Parathyroid adenoma (tissue), 2 donors: ENCODE measurements around the gene BASP1.

Experiments
- H2AFZ ChIP-seq: fragments of 300-600 bp; sonication (generic); one replicate; pipeline ENCODE4 v1.7.0; 2017; ENCODE audit warnings: antibody characterized with exemption, mild to moderate bottlenecking
- H3K27ac ChIP-seq: fragments of 300-600 bp; sonication (generic); one replicate; pipeline ENCODE4 v1.7.0; 2017
- H3K27me3 ChIP-seq: fragments of 300-600 bp; sonication (generic); one replicate; pipeline ENCODE4 v1.7.0; 2017; ENCODE audit warnings: low read length; ENCODE audit not compliant: control insufficient read depth, insufficient read depth
- H3K36me3 ChIP-seq: fragments of 300-600 bp; sonication (generic); one replicate; pipeline ENCODE4 v1.7.0; 2017; ENCODE audit warnings: low read length; ENCODE audit not compliant: control insufficient read depth, insufficient read depth
- H3K4me1 ChIP-seq: fragments of 300-600 bp; sonication (generic); one replicate; pipeline ENCODE4 v1.7.0; 2017; ENCODE audit warnings: control low read depth
- H3K4me2 ChIP-seq: fragments of 300-600 bp; sonication (generic); one replicate; pipeline ENCODE4 v1.7.0; 2017; ENCODE audit warnings: low read length
- H3K4me3 ChIP-seq: fragments of 300-600 bp; sonication (generic); one replicate; pipeline ENCODE4 v1.7.0; 2017; ENCODE audit warnings: low read depth, low read length
- H3K79me2 ChIP-seq: fragments of 300-600 bp; sonication (generic); one replicate; pipeline ENCODE4 v1.7.0; 2017; ENCODE audit warnings: control low read depth
- H3K9ac ChIP-seq: fragments of 300-600 bp; sonication (generic); one replicate; pipeline ENCODE4 v1.7.0; 2017; ENCODE audit warnings: mild to moderate bottlenecking
- H3K9me3 ChIP-seq: fragments of 300-600 bp; sonication (generic); one replicate; pipeline ENCODE4 v1.7.0; 2017; ENCODE audit warnings: low read length; ENCODE audit not compliant: control insufficient read depth
- TF ChIP-seq, protein P1 (sequence below): fragments of 300-600 bp; sonication (generic); IDR thresholded peaks from one replicate; pipeline ENCODE4 v1.7.0; 2017; ENCODE audit warnings: antibody characterized with exemption, mild to moderate bottlenecking
- donor health status: primary hyperparathyroidism.

Gene BASP1

GRCh38 chr5:17219006-17219422 lies 1.6 kb downstream of the BASP1 start:
- Histone ChIP-seq H3K4me1 (no peaks in the 10 kb centered on the region), H3K9me3 (no peaks in the 10 kb centered on the region), H3K9ac (no peak overlapping the region), H3K36me3 (no peaks in the 10 kb centered on the region), H3K79me2 (peaks cover 5% of the 10 kb centered on the region), H3K4me3 (peak overlapping the region; percentile 64), H3K27me3 (no peaks in the 10 kb centered on the region), H3K27ac (no peak overlapping the region), H3K4me2 (peak overlapping the region; percentile 72), H2AFZ (peak overlapping the region; percentile 82)
- TF ChIP-seq, protein P1, sequence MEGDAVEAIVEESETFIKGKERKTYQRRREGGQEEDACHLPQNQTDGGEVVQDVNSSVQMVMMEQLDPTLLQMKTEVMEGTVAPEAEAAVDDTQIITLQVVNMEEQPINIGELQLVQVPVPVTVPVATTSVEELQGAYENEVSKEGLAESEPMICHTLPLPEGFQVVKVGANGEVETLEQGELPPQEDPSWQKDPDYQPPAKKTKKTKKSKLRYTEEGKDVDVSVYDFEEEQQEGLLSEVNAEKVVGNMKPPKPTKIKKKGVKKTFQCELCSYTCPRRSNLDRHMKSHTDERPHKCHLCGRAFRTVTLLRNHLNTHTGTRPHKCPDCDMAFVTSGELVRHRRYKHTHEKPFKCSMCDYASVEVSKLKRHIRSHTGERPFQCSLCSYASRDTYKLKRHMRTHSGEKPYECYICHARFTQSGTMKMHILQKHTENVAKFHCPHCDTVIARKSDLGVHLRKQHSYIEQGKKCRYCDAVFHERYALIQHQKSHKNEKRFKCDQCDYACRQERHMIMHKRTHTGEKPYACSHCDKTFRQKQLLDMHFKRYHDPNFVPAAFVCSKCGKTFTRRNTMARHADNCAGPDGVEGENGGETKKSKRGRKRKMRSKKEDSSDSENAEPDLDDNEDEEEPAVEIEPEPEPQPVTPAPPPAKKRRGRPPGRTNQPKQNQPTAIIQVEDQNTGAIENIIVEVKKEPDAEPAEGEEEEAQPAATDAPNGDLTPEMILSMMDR = no peak

GRCh38 chr5:17219469-17219868 lies 2.0 kb downstream of the BASP1 start:
- TF ChIP-seq, protein P1 = no peak
- no peaks in the 10 kb centered on the region for H3K9me3 ChIP-seq
- no peak overlapping the region for H3K4me2 ChIP-seq
- no peaks in the 10 kb centered on the region for H3K4me1 ChIP-seq
- no peaks in the 10 kb centered on the region for H3K36me3 ChIP-seq
- no peak overlapping the region for H2AFZ ChIP-seq
- H3K27ac ChIP-seq = no peak overlapping the region
- H3K4me3 ChIP-seq = no peak overlapping the region
- H3K79me2 ChIP-seq = peaks cover 5% of the 10 kb centered on the region
- H3K27me3 ChIP-seq = no peaks in the 10 kb centered on the region
- H3K9ac ChIP-seq = no peak overlapping the region

DNA sequence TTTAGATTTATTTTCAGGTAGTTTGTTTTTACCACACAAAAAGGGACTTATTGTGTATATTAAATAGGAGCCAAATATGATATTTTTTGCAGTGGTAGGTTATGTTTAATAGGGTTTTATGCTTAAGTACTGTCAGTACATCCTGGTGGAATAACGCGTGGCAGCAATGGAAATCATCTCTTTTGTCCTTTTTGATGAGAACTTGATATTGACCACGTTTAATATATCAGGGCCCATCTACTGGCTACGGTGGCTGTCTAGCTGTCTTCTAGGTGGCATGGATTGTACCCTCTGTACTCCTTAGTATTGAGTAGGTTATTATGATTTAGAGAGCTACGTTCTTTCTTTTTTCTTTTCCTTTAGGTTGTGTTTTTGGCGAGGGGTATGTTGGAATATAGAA lies 2.6 kb downstream of the BASP1 start:
- no peaks in the 10 kb centered on the region for H3K36me3 ChIP-seq
- no peak overlapping the region for H3K27ac ChIP-seq
- TF ChIP-seq, protein P1 = no peak
- no peak overlapping the region for H3K4me2 ChIP-seq
- no peaks in the 10 kb centered on the region for H3K4me1 ChIP-seq
- no peaks in the 10 kb centered on the region for H3K9me3 ChIP-seq
- peaks cover 5% of the 10 kb centered on the region for H3K79me2 ChIP-seq
- no peak overlapping the region for H3K4me3 ChIP-seq
- no peak overlapping the region for H2AFZ ChIP-seq
- H3K27me3 ChIP-seq = no peaks in the 10 kb centered on the region
- H3K9ac ChIP-seq = no peak overlapping the region

DNA sequence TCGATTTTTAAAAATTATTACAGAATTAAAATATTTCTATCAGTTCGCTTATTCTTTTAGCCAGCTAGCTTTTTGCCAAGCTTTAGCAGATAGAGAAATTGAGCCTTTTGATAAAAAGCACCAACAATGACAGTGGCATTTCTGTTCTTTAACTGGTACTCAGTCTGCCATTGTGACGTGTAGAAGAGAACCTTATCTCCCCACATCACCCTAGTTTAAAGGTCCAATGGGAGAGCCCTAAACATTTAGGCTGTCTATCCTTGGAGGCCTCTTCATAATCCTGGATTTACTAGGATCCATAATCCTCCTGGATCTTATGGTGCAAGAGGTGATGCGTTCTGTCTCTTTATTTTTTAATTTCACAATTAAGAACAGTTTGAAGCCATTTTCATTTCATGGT lies 3.0 kb downstream of the BASP1 start:
- H3K4me2 ChIP-seq = no peak overlapping the region
- no peak overlapping the region for H2AFZ ChIP-seq
- no peak overlapping the region for H3K27ac ChIP-seq
- H3K36me3 ChIP-seq = no peaks in the 10 kb centered on the region
- peaks cover 5% of the 10 kb centered on the region for H3K79me2 ChIP-seq
- no peaks in the 10 kb centered on the region for H3K9me3 ChIP-seq
- H3K4me1 ChIP-seq = no peaks in the 10 kb centered on the region
- TF ChIP-seq, protein P1 = no peak
- no peak overlapping the region for H3K9ac ChIP-seq
- no peak overlapping the region for H3K4me3 ChIP-seq
- H3K27me3 ChIP-seq = no peaks in the 10 kb centered on the region

- Histone ChIP-seq H3K27ac (no peak overlapping the region), H3K79me2 (peaks cover 5% of the 10 kb centered on the region), H3K36me3 (no peaks in the 10 kb centered on the region), H3K9me3 (no peaks in the 10 kb centered on the region), H3K4me1 (no peaks in the 10 kb centered on the region), H2AFZ (no peak overlapping the region), H3K27me3 (no peaks in the 10 kb centered on the region), H3K9ac (no peak overlapping the region), H3K4me3 (no peak overlapping the region), H3K4me2 (no peak overlapping the region)
- TF ChIP-seq, protein P1 = no peak
Measured at GRCh38 chr5:17221843-17222636, 4.6 kb downstream of the BASP1 start.
